ENCODE data around the gene RIMBP2.

Gene RIMBP2

DNA sequence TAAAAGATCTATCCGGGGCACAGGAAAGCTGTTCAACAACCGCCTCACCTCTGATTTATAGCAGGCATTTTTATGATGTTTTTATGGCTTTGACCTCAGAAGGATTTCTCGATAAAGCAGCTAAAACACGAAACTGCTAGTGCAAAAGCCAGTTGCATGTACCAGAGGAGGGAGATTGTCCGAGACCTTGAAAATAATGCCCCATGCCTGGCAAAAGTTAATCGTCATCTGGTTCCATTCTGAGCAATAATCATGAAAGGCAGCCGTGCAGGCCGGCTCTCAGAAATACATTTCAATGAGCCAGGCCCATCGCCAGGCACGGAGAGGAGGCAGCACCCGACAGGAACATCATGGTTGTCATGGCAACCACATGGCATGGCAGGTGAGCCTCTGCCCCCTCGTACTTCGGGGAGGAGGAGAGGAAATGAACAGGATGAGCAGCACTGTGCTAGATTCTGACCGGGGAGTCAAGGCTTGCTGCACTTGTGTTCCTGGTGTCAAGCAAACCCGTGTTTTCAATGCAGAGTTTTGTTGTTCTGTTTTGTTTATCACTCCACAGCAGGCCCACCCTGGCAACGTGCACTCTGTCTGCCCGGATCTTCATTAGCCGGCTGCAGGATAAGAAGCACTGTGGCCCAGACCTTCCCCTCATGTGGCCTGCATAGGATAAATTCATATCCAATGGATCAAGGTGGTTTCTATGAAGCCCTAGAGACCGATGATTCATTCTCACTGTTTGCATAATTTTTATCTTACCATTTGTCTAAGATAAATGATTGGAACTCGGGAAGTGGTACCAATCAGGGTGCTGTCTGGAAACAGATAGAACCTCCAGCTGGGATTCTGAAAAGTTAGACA lies 160.2 kb downstream of the RIMBP2 start:
- H3F3A ChIP-seq (ENCODE audit: insufficient read depth, low read length), result no peaks in the 10 kb centered on the region
- no peak overlapping the region for H3K9ac ChIP-seq (ENCODE audit: low read length)
- H2AFZ ChIP-seq (ENCODE audit: low read length), result no peak overlapping the region
- H3K9me3 ChIP-seq (ENCODE audit: low read length), result no peaks in the 10 kb centered on the region
- H3K4me1 ChIP-seq (ENCODE audit: insufficient read depth, low read length, severe bottlenecking), result no peaks in the 10 kb centered on the region
- H3K27me3 ChIP-seq (ENCODE audit: insufficient read depth, low read length), result no peaks in the 10 kb centered on the region
- H3K9me2 ChIP-seq (ENCODE audit: low read depth, low read length), result no peaks in the 10 kb centered on the region
- H3K27ac ChIP-seq (ENCODE audit: low read depth, low read length, poor library complexity, severe bottlenecking), result no peak overlapping the region
- H3K4me2 ChIP-seq (ENCODE audit: low read length), result no peak overlapping the region
- no peaks in the 10 kb centered on the region for H3K79me2 ChIP-seq (ENCODE audit: insufficient read depth, low read length)
- H4K20me1 ChIP-seq (ENCODE audit: insufficient read depth, low read length), result no peaks in the 10 kb centered on the region
- no peaks in the 10 kb centered on the region for H3K36me3 ChIP-seq (ENCODE audit: insufficient read depth, low read length)
- no peak overlapping the region for H3K4me3 ChIP-seq (ENCODE audit: low read depth, low read length, poor library complexity, severe bottlenecking)
- TF ChIP-seq, protein P1, sequence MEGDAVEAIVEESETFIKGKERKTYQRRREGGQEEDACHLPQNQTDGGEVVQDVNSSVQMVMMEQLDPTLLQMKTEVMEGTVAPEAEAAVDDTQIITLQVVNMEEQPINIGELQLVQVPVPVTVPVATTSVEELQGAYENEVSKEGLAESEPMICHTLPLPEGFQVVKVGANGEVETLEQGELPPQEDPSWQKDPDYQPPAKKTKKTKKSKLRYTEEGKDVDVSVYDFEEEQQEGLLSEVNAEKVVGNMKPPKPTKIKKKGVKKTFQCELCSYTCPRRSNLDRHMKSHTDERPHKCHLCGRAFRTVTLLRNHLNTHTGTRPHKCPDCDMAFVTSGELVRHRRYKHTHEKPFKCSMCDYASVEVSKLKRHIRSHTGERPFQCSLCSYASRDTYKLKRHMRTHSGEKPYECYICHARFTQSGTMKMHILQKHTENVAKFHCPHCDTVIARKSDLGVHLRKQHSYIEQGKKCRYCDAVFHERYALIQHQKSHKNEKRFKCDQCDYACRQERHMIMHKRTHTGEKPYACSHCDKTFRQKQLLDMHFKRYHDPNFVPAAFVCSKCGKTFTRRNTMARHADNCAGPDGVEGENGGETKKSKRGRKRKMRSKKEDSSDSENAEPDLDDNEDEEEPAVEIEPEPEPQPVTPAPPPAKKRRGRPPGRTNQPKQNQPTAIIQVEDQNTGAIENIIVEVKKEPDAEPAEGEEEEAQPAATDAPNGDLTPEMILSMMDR (IDR thresholded peaks at IDR 0.05; ENCODE audit: low read length), result no peak
- no peak for TF ChIP-seq EZH2 (IDR thresholded peaks at IDR 0.05; ENCODE audit: borderline replicate concordance, low read length)

DNA sequence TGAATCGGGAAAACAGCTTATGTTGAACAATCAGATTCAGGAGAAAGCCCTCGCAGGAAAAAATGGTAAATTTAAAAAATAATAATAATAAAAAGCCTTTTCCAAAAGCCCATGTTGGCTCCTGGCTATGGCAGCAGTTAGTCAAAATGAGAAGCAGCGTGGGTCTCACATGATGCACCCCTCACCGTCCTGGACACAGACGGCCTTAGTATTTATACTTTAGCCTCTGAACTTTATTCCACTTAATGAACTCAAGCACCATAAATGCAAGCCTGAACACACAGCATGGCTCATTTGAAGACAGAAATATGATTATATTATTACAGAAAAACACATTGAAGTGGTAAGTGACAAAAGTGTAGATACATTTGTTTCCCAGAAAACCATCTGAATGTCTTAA lies 160.9 kb downstream of the RIMBP2 start:
- TF ChIP-seq, protein P1 (IDR thresholded peaks at IDR 0.05; ENCODE audit: low read length), result no peak
- TF ChIP-seq EZH2 (IDR thresholded peaks at IDR 0.05; ENCODE audit: borderline replicate concordance, low read length), result no peak
- H3K79me2 ChIP-seq (ENCODE audit: insufficient read depth, low read length), result no peaks in the 10 kb centered on the region
- H3K9me2 ChIP-seq (ENCODE audit: low read depth, low read length), result no peaks in the 10 kb centered on the region
- H3K9me3 ChIP-seq (ENCODE audit: low read length), result no peaks in the 10 kb centered on the region
- H3F3A ChIP-seq (ENCODE audit: insufficient read depth, low read length), result no peaks in the 10 kb centered on the region
- no peak overlapping the region for H3K4me3 ChIP-seq (ENCODE audit: low read depth, low read length, poor library complexity, severe bottlenecking)
- H3K27me3 ChIP-seq (ENCODE audit: insufficient read depth, low read length), result no peaks in the 10 kb centered on the region
- no peaks in the 10 kb centered on the region for H3K4me1 ChIP-seq (ENCODE audit: insufficient read depth, low read length, severe bottlenecking)
- no peak overlapping the region for H3K27ac ChIP-seq (ENCODE audit: low read depth, low read length, poor library complexity, severe bottlenecking)
- no peak overlapping the region for H2AFZ ChIP-seq (ENCODE audit: low read length)
- H3K4me2 ChIP-seq (ENCODE audit: low read length), result no peak overlapping the region
- no peaks in the 10 kb centered on the region for H4K20me1 ChIP-seq (ENCODE audit: insufficient read depth, low read length)
- no peak overlapping the region for H3K9ac ChIP-seq (ENCODE audit: low read length)
- H3K36me3 ChIP-seq (ENCODE audit: insufficient read depth, low read length), result no peaks in the 10 kb centered on the region

GRCh38 chr12:130552483-130552996 lies 163.6 kb downstream of the RIMBP2 start:
- Histone ChIP-seq H3K9me2 (ENCODE audit: low read depth, low read length) (no peaks in the 10 kb centered on the region), H3K27ac (ENCODE audit: low read depth, low read length, poor library complexity, severe bottlenecking) (no peak overlapping the region), H3K9me3 (ENCODE audit: low read length) (no peaks in the 10 kb centered on the region), H3K4me2 (ENCODE audit: low read length) (no peak overlapping the region), H3K36me3 (ENCODE audit: insufficient read depth, low read length) (no peaks in the 10 kb centered on the region), H3F3A (ENCODE audit: insufficient read depth, low read length) (no peaks in the 10 kb centered on the region), H3K4me1 (ENCODE audit: insufficient read depth, low read length, severe bottlenecking) (no peaks in the 10 kb centered on the region), H4K20me1 (ENCODE audit: insufficient read depth, low read length) (no peaks in the 10 kb centered on the region), H3K79me2 (ENCODE audit: insufficient read depth, low read length) (no peaks in the 10 kb centered on the region), H3K4me3 (ENCODE audit: low read depth, low read length, poor library complexity, severe bottlenecking) (no peak overlapping the region), H3K9ac (ENCODE audit: low read length) (no peak overlapping the region), H3K27me3 (ENCODE audit: insufficient read depth, low read length) (no peaks in the 10 kb centered on the region), H2AFZ (ENCODE audit: low read length) (no peak overlapping the region)
- no peak for TF ChIP-seq EZH2 (IDR thresholded peaks at IDR 0.05; ENCODE audit: borderline replicate concordance, low read length)
- TF ChIP-seq, protein P1 (IDR thresholded peaks at IDR 0.05; ENCODE audit: low read length), result no peak
